Stimulated activated CD4-positive, alpha-beta T cell treated with anti-CD3 and anti-CD28 coated beads, Interleukin-12 subunit alpha, Interleukin-12 subunit beta, amount 100 ng/mL, for 48 hours (primary cell): ENCODE data around the gene WDR18.

Experiments
- DNase-seq, 3 donors: peaks; one replicate each; pipeline ENCODE4 v3.0.0-alpha.2; 2020; ENCODE audit warnings: low read depth in 2 of 3, low spot score in 1 of 3

Gene WDR18

DNA sequence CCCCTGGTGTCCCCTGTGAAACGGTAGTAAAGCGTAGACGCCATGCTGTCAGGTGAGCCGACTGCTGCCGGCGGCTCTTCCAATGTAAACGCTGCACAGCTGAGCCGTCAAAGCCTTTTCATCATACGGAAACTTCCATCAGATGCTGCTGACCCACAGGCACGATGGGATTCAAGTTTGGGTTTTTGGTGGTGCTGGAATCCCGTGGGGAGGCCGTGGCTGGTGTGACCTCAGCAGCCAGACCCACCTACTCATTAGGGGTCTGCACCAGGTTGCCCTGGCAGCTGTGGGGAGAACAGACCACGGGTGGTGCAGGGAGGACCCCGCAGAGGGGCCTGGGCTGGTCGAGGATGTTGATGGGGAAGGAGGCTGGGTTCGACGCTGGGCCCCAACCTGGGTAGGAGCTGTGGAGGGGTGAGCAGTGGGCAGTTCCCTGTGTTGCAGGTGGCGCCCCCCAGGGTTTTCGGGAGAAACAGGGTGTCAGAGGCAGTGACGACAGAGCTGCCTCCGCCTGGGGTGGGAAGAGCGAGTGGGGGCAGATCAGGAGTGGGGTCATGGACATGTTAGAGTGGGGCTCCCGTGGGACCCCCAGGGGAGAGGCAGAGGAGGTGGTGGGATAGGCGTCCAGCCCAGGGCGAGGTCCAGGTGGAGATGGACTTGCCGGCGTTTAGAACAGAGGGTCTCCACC lies 22.7 kb downstream of the WDR18 start:
- no peak for DNase-seq

DNA sequence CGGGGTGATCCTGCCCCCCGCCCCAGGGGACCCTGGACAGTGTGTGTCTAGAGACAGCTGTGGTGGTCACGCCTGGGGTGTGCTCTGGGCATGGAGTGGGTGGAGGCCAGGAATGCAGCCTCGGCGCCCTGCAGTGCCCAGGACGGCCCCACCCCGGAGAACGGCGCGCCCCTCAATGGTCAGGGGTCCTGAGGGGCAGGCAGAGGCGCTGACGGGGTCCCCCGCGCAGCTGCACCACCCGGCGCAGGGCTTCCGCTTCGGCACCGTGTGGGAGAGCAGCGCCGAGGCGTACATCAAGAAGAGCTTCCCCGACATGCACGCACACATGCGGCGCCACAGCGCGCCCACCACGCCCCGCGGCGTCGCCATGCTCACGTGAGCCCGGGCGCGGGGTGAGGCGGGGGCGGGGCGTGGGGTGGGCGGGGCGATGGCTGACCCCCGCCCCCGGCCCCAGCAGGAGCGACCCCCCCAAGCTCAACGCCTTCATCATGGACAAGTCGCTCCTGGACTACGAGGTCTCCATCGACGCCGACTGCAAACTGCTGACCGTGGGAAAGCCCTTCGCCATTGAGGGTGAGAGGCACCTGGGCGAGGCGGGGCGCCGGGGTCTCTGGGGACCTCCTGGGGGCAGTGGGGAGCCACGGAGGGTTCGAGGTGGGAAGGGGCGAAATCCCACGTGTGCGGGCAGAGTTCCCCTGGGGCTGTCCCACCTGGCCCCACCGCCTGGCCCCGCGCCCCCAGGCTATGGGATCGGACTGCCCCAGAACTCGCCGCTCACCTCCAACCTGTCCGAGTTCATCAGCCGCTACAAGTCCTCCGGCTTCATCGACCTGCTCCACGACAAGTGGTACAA lies 23.5 kb downstream of the WDR18 start:
- no peak for DNase-seq

DNA sequence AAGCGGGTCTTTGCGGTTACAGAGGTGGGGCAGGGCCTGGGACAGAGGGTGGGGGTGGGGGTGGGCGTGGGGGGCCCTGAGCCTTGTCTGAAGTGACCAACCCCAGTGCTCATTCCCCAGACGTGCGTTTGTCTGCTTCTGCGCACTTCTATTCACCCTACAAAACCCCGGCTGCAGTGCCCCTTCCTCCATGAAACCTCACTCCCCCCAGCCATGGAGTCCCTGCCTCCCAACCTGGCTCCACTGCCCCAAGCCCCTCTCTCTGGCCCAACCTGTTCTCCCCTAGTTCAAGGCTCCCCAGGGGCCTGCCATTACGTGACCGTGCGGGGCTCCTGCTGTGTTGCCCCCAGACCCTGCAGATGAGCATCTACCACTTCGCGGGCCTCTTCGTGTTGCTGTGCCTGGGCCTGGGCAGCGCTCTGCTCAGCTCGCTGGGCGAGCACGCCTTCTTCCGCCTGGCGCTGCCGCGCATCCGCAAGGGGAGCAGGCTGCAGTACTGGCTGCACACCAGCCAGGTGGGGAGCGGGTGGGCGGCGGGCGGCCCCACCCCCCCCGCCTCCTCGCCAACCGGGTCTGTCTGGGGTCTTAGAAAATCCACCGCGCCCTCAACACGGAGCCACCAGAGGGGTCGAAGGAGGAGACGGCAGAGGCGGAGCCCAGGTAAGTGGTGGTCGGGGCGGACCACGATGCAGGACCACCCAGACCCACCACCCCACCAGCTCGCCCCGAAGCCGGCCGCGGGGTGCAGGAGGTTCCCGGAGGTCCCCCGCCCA lies 24.3 kb downstream of the WDR18 start:
- no peak for DNase-seq

DNA sequence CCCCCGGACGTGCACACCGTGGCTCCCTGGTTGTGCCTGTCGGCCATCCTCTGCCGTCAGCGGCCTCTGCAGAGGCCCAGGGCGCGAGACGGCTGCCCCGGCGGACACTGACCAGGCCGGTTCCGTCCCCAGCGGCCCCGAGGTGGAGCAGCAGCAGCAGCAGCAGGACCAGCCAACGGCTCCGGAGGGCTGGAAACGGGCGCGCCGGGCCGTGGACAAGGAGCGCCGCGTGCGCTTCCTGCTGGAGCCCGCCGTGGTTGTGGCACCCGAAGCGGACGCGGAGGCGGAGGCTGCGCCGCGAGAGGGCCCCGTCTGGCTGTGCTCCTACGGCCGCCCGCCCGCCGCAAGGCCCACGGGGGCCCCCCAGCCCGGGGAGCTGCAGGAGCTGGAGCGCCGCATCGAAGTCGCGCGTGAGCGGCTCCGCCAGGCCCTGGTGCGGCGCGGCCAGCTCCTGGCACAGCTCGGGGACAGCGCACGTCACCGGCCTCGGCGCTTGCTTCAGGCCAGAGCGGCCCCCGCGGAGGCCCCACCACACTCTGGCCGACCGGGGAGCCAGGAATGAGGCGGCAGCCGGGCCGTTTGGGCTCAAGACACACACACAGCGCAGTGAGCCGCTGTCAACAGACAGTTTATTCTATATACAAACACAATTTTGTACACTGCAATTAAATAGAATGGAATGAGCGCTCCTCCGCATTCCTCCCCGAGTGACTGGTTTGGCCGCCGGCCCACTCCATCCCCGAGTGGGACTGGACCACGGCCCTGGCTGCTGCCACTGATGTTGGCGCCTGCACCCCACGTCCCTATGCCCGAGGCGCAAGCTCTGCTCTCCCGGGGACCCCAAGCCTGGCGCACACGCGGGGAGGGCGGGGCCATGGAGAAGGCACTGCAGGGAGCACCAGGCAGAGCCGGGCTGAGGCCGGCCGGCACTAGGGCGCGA lies 25.2 kb downstream of the WDR18 start:
- DNase-seq: no peak

DNA sequence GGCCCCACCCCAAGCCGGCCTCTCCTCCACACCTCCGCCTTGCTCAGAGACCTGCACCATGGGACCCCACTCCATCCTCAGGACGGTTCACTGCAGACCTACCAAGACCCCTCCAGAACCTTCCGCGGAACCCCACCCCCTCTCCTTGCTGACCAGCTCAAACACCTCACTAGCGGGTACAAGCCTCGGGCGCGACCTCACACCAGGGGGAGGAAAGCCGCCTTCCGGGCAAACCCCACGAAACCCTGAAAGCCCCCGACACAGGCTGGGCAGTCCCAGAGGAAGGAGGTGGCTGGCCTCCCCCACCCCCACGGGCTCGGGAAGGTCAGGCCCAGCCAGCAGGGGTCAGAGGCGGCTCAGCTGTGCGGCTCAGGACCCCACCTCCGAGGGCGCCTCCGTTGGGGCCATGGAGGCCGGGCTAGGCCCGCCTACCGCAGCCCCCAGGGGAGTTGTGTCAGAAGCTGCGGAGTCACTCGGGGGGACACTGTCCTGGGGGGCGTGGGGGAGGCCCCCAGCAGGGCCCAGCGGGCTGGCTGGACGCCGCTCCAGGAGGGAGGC lies 25.9 kb downstream of the WDR18 start:
- DNase-seq: no peak

DNA sequence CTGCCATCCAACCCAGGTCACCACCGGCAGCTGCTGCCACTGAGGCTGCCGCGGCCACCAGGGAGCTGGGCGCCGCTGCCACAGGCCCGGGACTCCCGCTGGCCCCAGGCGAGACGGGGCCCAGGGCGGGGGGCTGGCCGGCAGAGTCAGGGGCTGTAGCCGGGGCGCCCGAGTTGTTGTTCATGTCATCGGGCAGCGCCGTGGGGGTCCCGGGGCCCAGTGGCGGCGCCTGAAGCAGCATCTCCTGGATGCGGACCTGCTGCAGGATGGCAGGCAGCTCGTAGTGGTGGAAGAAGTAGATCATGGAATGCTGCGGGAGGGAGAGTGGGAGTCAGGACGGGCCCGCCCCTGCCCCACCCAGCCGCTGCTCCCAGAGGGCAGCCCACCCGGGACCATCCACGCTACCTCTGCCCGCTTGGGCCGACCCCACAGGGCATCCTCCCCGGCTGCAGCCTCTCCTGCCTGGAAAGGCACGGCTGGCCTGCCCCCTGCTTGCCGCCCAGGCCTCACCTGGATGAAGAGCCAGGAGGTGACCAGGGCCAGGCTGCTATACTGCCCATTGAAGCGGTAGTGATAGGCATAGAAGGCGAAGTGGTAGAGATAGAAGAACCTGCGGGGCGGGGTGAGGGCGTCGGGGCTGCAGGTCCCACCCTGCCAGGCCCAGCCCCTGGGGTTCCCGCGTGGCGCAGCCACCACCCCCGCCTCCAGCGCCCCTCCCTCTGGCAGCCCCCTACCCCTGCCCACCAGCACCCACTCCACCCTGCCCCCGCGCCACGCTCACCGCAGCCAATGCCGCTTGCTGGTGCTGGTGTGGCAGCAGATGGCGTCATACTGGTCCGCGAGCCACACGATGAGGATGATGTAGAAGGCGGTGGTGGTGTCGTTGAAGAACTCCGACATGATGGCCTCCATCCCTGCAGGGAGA lies 26.7 kb downstream of the WDR18 start:
- DNase-seq: no peak

DNA sequence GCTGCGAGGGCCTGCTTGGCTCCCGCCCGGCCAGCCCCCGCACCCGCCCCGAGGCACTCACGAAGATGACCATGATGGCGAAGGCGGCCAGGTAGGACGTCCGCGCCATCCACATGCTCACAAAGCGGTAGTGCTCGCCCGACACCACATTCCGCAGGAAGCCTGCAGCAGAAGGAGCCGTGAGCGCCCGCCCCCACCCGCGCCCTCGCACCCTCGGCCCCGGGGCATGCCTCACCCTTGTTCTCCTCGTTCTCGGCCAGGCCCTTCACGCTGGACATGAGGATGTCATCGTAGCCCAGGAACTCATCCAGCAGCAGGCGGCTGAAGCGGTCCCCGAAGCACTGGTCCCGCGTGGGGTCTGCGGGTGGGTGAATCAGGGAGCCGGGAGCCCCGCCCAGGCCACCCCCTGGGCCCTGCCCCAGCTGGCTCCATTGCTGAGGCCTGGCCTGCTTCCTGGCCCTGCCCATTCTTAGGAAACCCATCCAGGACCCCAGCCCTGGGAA lies 27.7 kb downstream of the WDR18 start:
- no peak for DNase-seq

DNA sequence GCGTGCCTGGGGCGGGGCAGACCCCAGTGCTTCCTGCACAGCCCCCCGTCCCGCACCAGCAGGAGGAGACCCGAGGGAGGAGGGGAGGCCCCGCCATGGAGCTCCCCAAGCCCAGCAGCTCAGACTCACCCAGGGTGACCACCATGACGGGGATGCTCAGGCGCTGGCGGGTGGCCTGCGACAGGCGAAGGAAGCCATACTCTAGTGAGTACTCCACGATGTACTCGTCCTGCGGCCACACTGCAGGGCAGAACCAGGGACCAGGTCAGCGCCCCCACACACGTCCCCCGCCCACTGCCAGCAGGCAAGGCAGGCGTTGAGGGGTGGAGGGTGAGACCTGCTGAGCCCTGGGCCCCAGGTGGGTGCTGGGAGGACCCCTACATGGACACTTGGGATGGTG lies 28.2 kb downstream of the WDR18 start:
- no peak for DNase-seq

DNA sequence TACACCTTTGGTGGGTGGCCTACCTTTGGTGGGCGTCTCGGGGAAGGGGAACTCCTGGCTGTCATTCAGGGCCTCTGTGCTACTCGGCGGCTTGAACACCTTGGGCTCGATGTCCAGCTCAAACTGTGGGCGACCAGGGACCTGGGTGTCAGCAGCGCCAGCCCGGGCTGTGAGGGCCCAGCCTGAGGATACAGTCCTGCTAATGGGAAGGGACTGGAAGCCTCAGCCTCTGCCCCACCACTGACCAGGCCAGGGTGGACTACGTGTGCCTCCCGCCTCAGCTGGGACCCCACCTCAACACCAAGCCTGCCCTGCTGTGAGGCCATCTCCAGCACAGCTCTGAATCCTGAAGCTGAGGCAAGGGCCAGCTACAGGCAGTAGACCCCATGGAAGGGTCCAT lies 29.1 kb downstream of the WDR18 start:
- no peak for DNase-seq

DNA sequence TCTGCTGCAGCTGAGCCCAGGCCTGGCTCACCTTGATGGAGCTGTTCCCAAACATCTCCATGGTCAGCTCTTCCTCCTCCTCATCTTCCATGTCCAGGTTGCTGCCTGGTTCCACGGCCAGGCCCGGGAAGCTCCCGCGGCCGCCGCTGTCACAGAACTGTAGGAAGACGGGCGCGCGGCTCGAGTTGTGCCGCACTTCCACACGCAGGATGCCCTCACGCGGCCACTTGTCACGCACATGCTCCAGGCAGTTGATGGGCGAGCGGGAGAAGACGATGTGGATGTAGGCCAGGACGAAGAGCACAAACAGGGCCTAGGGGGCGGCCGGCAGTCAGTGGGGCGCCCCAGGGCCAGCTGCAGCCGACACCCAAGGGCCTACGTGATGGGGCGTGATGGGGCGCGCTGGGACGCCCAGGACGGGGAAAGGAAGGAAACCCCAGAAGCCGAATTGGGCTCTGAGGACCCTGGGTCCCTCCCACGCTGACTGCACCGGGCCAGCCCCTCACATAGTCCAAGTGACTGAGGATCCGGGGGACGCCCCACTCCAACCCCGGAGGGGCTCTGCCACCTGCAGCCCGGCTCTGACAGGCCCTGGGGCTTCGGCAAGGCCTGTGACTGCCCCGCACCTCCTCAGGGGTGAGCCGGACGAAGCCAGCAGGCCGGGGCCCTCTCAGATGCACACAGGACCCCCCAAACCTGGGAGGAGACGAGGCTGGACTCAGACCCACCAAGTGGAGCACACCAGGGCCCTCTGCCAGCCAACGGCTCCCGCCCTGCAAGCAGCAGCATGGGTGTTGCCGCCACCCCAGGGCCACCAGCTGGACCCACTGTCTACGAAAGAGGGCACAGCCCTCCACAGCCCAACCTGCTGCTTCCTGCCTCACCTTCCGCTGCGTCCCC lies 30.3 kb downstream of the WDR18 start:
- DNase-seq: no peak

DNA sequence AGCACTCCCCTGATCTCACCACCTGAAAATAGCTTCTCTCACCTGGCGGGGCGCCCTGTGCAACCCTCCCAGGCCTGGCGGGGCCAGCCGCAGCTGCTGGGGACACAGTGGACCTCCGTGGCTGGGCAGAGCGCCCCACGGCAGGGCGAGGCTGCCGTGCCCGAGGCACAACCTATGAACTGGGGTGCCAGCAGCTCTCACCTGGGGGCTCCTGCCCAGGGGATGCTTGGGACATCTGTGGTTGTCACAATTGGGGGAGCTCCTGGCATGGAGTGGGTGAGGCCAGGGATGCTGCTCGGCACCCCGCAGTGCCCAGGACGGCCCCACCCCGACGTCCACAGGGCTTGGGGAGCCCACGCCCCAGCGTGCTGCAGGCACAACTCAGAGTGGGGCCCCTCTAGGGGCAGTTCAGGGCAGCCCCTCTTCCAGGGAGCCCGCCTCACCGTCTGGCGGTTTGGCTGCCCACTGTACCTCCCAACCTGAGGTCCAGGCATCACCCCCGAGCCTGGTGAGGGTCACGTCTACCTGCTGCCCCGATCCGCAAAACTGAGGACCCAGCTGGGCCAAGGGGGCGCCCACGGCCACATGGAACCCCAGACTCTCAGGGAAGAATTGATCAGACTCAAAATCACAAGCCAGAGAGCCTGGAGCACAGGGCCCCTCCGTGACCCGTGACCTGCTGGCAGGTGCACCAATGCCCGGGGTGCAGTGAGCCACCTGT lies 31.1 kb downstream of the WDR18 start:
- no peak for DNase-seq

DNA sequence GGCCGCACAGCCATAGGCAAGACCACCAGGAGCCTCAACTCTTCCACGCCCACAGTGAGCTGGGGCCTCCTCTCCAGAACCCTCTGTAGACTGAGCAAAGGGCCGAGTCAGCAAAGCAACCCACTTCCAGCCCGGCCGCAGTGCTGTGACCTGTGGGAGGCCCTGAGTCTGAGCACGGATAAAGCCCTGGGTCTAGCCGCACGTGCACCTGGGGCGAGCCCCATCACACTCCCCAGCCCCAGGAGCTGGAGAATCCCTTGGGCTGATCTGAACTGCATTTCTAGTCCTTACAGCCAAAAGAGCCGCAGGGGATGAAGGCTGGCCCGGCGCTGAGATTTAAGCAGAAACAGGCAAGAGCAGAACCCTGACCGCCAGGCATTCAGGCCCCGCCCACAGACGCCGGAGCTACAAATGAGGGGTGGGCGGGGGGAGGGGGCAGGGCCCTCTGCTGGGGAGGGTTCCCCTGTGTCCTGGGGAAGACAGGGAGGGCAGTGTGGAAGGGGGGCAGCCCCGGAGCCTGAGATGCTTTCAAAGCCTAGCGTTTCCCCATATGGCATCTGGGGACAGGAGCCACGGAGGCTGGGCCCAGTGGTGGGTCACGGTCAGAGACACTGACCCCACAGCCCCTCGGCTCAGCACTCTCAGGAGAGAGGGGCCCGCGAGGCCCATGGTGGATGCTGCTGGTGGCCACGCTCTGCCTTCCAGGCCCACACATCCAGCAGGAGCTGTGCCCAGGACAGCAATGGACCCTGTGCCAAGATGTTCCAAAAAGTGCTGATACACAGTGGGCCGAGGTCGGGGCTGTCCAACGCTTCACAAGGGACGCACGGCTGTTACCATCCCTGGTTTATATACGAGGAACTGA lies 31.9 kb downstream of the WDR18 start:
- DNase-seq: no peak

DNA sequence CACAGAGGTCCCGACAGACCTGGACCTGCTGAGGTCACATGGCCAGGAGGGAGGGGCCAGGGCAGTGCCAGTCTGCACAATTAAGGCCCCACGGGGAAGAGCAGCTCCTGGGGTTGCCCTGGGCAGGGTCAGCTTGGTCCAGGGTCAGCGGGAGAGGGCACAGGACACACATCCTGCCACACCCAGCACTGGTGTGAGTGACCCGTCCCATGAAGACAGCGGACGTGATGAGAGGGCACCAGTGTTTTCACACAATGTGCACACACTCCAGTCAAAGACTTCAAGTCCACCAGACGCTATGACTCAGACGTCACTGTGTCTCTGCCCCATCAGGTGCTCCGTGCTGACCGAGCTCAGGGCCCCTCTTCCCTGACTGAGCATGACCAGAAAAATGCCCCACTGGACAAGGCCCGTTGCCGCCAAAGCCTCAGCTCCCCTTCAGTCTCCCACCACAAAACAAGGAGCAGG lies 32.5 kb downstream of the WDR18 start:
- DNase-seq: no peak

DNA sequence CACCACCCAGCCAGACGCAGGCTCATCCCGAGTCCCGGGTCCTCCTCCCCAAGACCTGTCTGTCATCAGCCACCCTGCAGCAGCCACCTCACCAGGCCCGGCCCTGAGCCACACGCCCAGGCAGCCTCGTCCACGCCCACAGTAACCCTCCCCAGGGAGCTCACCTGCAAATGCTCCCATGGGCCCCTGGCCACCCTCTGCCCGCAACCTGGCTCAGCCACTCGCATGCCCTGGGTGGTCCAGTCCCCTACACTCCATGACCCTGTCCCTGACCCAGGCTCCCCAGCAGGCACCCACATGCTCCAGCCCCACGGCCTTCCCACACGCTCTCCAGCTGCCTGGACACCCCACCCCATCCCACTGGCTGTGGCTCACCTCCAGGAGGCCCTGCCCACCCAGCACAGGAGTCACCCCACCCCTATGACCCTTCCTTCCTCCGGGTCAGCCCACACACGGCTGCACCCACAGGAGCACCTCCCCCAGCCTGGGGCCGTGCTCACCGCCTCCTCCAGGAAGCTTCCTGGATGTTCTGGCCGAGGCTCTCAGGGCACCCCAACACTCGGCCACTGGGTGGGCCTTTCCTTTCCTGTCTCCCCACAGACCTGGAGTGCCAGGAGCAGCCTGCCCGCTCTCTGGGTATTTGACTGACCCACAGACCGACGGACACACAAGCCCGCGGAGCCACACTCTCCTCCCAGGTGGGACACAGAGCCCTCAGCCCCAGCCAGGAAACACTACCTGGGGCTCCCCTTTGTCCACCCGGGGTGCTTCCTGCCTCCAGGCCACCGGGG lies 33.2 kb downstream of the WDR18 start:
- no peak for DNase-seq

DNA sequence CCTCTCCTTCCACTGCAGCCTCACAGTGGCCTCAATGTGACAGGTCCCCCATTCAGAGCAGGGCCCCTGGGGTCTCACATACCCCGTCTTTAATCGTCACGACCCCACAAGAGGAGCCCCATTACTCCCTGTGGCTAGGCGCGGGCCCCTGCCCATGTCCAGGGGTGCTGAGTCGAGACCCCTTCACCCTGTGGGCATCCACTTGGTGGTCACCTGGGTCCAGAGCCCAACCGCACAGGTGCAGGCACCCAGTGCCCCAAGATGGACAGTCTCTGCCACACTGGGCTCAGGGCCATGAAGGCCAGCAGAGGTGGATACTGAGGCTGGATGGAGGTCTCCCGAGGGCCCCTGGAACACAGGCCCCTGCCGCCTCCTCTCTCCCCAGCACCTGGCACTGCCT lies 33.8 kb downstream of the WDR18 start:
- DNase-seq: no peak

DNA sequence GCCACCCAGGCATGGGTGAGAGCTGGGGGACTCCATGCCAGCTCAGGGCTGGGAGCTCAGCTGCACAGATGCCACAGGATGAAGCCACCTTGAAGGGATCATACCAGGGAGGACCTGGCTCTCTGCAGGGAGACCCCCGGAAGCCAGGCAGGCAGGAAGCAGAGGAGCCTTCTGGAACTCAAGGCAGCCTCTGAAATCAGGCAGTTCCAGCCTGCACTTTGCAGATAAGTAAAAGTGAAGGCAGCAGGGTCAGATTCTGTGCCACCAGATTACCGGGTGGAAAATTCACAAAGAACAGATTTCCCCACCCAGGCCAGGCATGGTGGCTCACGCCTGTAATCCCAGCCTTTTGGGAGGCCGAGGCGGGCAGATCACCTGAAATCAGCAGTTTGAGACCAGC lies 34.2 kb downstream of the WDR18 start:
- DNase-seq: no peak
